ENCODE results near the gene NMNAT3. TPM values are rescaled to one million over a fixed set of nuclear protein-coding genes. Genes with fewer than 3 reads are reported as not detected.

Gene NMNAT3
- polyA plus RNA-seq, 1 donor (not counting 4 experiments of a cell fraction or from before 2014, with no cell fraction given), result 1.6 TPM

GRCh38 chr3:139646512-139646911 is 31.3 kb downstream of the NMNAT3 start:
- no peak for FAIRE-seq
- no peak for DNase-seq (ENCODE audit: low read depth, low spot score)
- dilution Hi-C loops (cut with MboI; ENCODE audit: extremely low pct_ligation_motif_present, low sequenced_read_pairs), result no loop called here

GRCh38 chr3:139642996-139643395 is 34.8 kb downstream of the NMNAT3 start:
- H3K27ac ChIP-seq (ENCODE audit: control insufficient read depth, insufficient read depth, low read length), result no peak overlapping the region
- H4K20me1 ChIP-seq (ENCODE audit: control insufficient read depth, extremely low read depth, insufficient read depth, low read length), result no peaks in the 10 kb centered on the region
- H3K9me1 ChIP-seq (ENCODE audit: control insufficient read depth, extremely low read depth, insufficient read depth, low read length), result no peaks in the 10 kb centered on the region
- DNase-seq (ENCODE audit: low read depth, low spot score) (no peak), FAIRE-seq (no peak)
- H3K27me3 ChIP-seq (ENCODE audit: control insufficient read depth, extremely low read depth, insufficient read depth, low read length), result no peaks in the 10 kb centered on the region
- no peak overlapping the region for H3K4me2 ChIP-seq (ENCODE audit: control insufficient read depth, extremely low read depth, insufficient read depth, low read depth, low read length)
- TF ChIP-seq EZH2 (IDR thresholded peaks at IDR 0.05; ENCODE audit: low read length) (no peak), CTCF (optimal IDR thresholded peaks at IDR 0.05 in 1 of 3, IDR thresholded peaks at IDR 0.05 in 1 of 3, conservative IDR thresholded peaks at IDR 0.05 in 1 of 3; ENCODE audit: extremely low read depth in 1 of 3, insufficient read depth in 2 of 3, low read length in 3 of 3) (no peak)
- H2AFZ ChIP-seq (ENCODE audit: control insufficient read depth, low read length), result no peak overlapping the region
- no peaks in the 10 kb centered on the region for H3K4me1 ChIP-seq (ENCODE audit: control insufficient read depth, extremely low read depth, insufficient read depth, low read length)
- H3K9me3 ChIP-seq (ENCODE audit: control insufficient read depth, low read depth, low read length), result no peaks in the 10 kb centered on the region
- dilution Hi-C loops (cut with MboI; ENCODE audit: extremely low pct_ligation_motif_present, low sequenced_read_pairs), result no loop called here
- no peak overlapping the region for H3K9ac ChIP-seq (ENCODE audit: control insufficient read depth, extremely low read depth, insufficient read depth, low read length)
- H3K79me2 ChIP-seq (ENCODE audit: control insufficient read depth, insufficient read depth, low read length), result no peaks in the 10 kb centered on the region
- no peak overlapping the region for H3K4me3 ChIP-seq (ENCODE audit: control insufficient read depth in 2 of 3, extremely low read depth in 1 of 3, insufficient read depth in 2 of 3, low read depth in 1 of 3, low read length in 3 of 3)
- no peaks in the 10 kb centered on the region for H3K36me3 ChIP-seq (ENCODE audit: control insufficient read depth in 2 of 2, extremely low read depth in 1 of 2, insufficient read depth in 2 of 2, low read length in 2 of 2)

More at GRCh38 chr3:139646512-139646911, 31.3 kb downstream of the NMNAT3 start:
- no peak overlapping the region for H2AFZ ChIP-seq (ENCODE audit: control insufficient read depth, low read length)
- H3K4me2 ChIP-seq (ENCODE audit: control insufficient read depth, extremely low read depth, insufficient read depth, low read depth, low read length), result no peak overlapping the region
- no peaks in the 10 kb centered on the region for H3K27me3 ChIP-seq (ENCODE audit: control insufficient read depth, extremely low read depth, insufficient read depth, low read length)
- no peak overlapping the region for H3K9ac ChIP-seq (ENCODE audit: control insufficient read depth, extremely low read depth, insufficient read depth, low read length)
- H3K79me2 ChIP-seq (ENCODE audit: control insufficient read depth, insufficient read depth, low read length), result no peaks in the 10 kb centered on the region
- no peaks in the 10 kb centered on the region for H3K9me1 ChIP-seq (ENCODE audit: control insufficient read depth, extremely low read depth, insufficient read depth, low read length)
- H4K20me1 ChIP-seq (ENCODE audit: control insufficient read depth, extremely low read depth, insufficient read depth, low read length), result no peaks in the 10 kb centered on the region
- no peaks in the 10 kb centered on the region for H3K9me3 ChIP-seq (ENCODE audit: control insufficient read depth, low read depth, low read length)
- H3K36me3 ChIP-seq (ENCODE audit: control insufficient read depth in 2 of 2, extremely low read depth in 1 of 2, insufficient read depth in 2 of 2, low read length in 2 of 2), result no peaks in the 10 kb centered on the region
- H3K4me1 ChIP-seq (ENCODE audit: control insufficient read depth, extremely low read depth, insufficient read depth, low read length), result no peaks in the 10 kb centered on the region
- TF ChIP-seq EZH2 (IDR thresholded peaks at IDR 0.05; ENCODE audit: low read length) (no peak), CTCF (optimal IDR thresholded peaks at IDR 0.05 in 1 of 3, IDR thresholded peaks at IDR 0.05 in 1 of 3, conservative IDR thresholded peaks at IDR 0.05 in 1 of 3; ENCODE audit: extremely low read depth in 1 of 3, insufficient read depth in 2 of 3, low read length in 3 of 3) (no peak)
- H3K27ac ChIP-seq (ENCODE audit: control insufficient read depth, insufficient read depth, low read length), result no peak overlapping the region
- H3K4me3 ChIP-seq (ENCODE audit: control insufficient read depth in 2 of 3, extremely low read depth in 1 of 3, insufficient read depth in 2 of 3, low read depth in 1 of 3, low read length in 3 of 3), result no peak overlapping the region

Data from keratinocyte (primary cell).